K562 (cell line): ENCODE data around the gene PAFAH1B2. TPM values are rescaled to one million over a fixed set of nuclear protein-coding genes. Genes with fewer than 3 reads are reported as not detected.

Experiments used
- AFF1 ChIP-seq, 2 experiments: fragments of 450-650 bp; IDR thresholded peaks; 2 replicates each; pipeline ENCODE4 v1.6.1; 2018; ENCODE audit warnings: mild to moderate bottlenecking in 2 of 2, low read depth in 1 of 2; ENCODE audit not compliant: partially characterized antibody in 2 of 2
- NR2C1 ChIP-seq, 2 experiments: fragments of 450-650 bp; IDR thresholded peaks; 2 replicates each; pipeline ENCODE4 v1.6.1; 2017; ENCODE audit warnings: mild to moderate bottlenecking in 2 of 2, antibody characterized with exemption in 1 of 2, inconsistent platforms in 1 of 2, missing compliant biosample characterization in 1 of 2, missing genetic modification characterization in 1 of 2
- SETDB1 ChIP-seq: IDR thresholded peaks from one replicate; pipeline ENCODE4 v1.6.1; 2012; ENCODE audit warnings: low read length, control low read depth, inconsistent platforms
- SPI1 ChIP-seq: IDR thresholded peaks from 2 replicates; pipeline ENCODE4 v1.6.1; 2011; ENCODE audit warnings: low read depth, low read length, control low read depth, borderline replicate concordance
- TEAD2 ChIP-seq: fragments of 450-650 bp; IDR thresholded peaks from 2 replicates; pipeline ENCODE4 v1.6.1; 2016; ENCODE audit warnings: missing genetic modification characterization, control low read depth, missing compliant biosample characterization
- ZNF512 ChIP-seq: IDR thresholded peaks from 2 replicates; pipeline ENCODE4 v1.6.1; 2016; ENCODE audit warnings: missing genetic modification characterization, missing compliant biosample characterization
- polyA plus RNA-seq, 8 experiments: library from polyadenylated mRNA; depleted of rRNA in 4 of 8; stranded (reverse) in 5 of 8; unstranded in 3 of 8; fragments of >200 nt; fragmentation: Nextera tagmentation in 2 of 8; fragmentation: Illumina TruSeq in 1 of 8; extraction: Ambion mirVana in 2 of 8; extraction: Trizol in 1 of 8; gene quantifications; 2 replicates each; pipeline versions ENCODE4 v1.2.1 to v1.2.3, GENCODE V29; 2011 to 2014; ENCODE audit warnings: inconsistent platforms in 1 of 8, missing spikeins in 1 of 8
- total RNA-seq, 7 experiments: library from RNA; depleted of rRNA in 6 of 7; stranded (reverse); fragments of >200 nt in 6 of 7; fragmentation: Illumina TruSeq in 2 of 7; extraction: Trizol in 2 of 7; gene quantifications; 2 replicates each; pipeline versions ENCODE4 v1.2.1 to v1.2.3, GENCODE V29; 2011 to 2021; ENCODE audit warnings: low replicate concordance in 1 of 7
- TF ChIP-seq, protein P1 (sequence below): sonication (generic); formaldehyde crosslinking; IDR thresholded peaks from 2 replicates; pipeline ENCODE4 v1.8.0; 2022; ENCODE audit warnings: missing genetic modification reagents, mild to moderate bottlenecking, borderline replicate concordance

The PAFAH1B2 gene
- total and polyA plus RNA-seq, 9 of the 15 experiments (the other 6 are each of a cell fraction or from before 2014, with no cell fraction given), result 27.8 to 94.7 (median 64.9) TPM

- TF ChIP-seq AFF1 (IDR thresholded peaks at IDR 0.05; ENCODE audit: low read depth in 1 of 2, partially characterized antibody in 2 of 2) (no peak), ZNF512 (tag) (no peak), SETDB1 (no peak), SPI1 (no peak), TEAD2 (tag) (no peak), NR2C1 (IDR thresholded peaks at IDR 0.05) (no peak), NR2C1 (tag; IDR thresholded peaks at IDR 0.05) (no peak)
- TF ChIP-seq, protein P1, sequence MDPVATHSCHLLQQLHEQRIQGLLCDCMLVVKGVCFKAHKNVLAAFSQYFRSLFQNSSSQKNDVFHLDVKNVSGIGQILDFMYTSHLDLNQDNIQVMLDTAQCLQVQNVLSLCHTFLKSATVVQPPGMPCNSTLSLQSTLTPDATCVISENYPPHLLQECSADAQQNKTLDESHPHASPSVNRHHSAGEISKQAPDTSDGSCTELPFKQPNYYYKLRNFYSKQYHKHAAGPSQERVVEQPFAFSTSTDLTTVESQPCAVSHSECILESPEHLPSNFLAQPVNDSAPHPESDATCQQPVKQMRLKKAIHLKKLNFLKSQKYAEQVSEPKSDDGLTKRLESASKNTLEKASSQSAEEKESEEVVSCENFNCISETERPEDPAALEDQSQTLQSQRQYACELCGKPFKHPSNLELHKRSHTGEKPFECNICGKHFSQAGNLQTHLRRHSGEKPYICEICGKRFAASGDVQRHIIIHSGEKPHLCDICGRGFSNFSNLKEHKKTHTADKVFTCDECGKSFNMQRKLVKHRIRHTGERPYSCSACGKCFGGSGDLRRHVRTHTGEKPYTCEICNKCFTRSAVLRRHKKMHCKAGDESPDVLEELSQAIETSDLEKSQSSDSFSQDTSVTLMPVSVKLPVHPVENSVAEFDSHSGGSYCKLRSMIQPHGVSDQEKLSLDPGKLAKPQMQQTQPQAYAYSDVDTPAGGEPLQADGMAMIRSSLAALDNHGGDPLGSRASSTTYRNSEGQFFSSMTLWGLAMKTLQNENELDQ (CRISPR knock-in tag), result no peak
Observed at GRCh38 chr11:117152066-117152465, 8.0 kb downstream of the PAFAH1B2 start (continued).
